GM23248 (cell line): ENCODE data around the gene ANKRD11. TPM values are rescaled to one million over a fixed set of nuclear protein-coding genes. Genes with fewer than 3 reads are reported as not detected.

ENCODE experiments used
- DNase-seq: peaks from one replicate; pipeline ENCODE4 v3.0.0-alpha.2; 2015
- H2AFZ ChIP-seq: fragments of 200-600 bp; sonication (generic); 2 replicates; pipeline ENCODE4 v1.6.1; 2016; ENCODE audit warnings: antibody characterized with exemption
- H3F3A ChIP-seq: fragments of 200-600 bp; sonication (generic); 2 replicates; pipeline ENCODE4 v1.6.1; 2016; ENCODE audit warnings: mild to moderate bottlenecking, antibody characterized with exemption, mixed run types; ENCODE audit not compliant: insufficient read depth
- H3K27ac ChIP-seq: fragments of 200-600 bp; sonication (generic); 2 replicates; pipeline ENCODE4 v1.5.1; 2016; ENCODE audit warnings: mild to moderate bottlenecking
- H3K27me3 ChIP-seq: fragments of 200-600 bp; sonication (generic); replicated peaks from 2 replicates; pipeline ENCODE4 v1.6.1; 2016; ENCODE audit warnings: mild to moderate bottlenecking; ENCODE audit not compliant: insufficient read depth
- H3K36me3 ChIP-seq: fragments of 200-600 bp; sonication (generic); 2 replicates; pipeline ENCODE4 v1.6.1; 2016; ENCODE audit warnings: low read depth, mild to moderate bottlenecking
- H3K4me1 ChIP-seq: fragments of 200-600 bp; sonication (generic); 2 replicates; pipeline ENCODE4 v1.6.1; 2016; ENCODE audit warnings: mild to moderate bottlenecking; ENCODE audit not compliant: insufficient read depth
- H3K4me2 ChIP-seq: fragments of 200-600 bp; sonication (generic); one replicate; pipeline ENCODE4 v1.6.1; 2016; ENCODE audit warnings: mild to moderate bottlenecking; ENCODE audit not compliant: unreplicated experiment
- H3K4me3 ChIP-seq: fragments of 200-600 bp; sonication (generic); 2 replicates; pipeline ENCODE4 v1.5.1; 2016; ENCODE audit warnings: mild to moderate bottlenecking
- H3K79me2 ChIP-seq: fragments of 200-600 bp; sonication (generic); 2 replicates; pipeline ENCODE4 v1.6.1; 2016; ENCODE audit warnings: mild to moderate bottlenecking; ENCODE audit not compliant: insufficient read depth
- H3K9ac ChIP-seq: fragments of 200-600 bp; sonication (generic); 2 replicates; pipeline ENCODE4 v1.6.1; 2016; ENCODE audit warnings: mild to moderate bottlenecking
- H3K9me2 ChIP-seq: fragments of 200-600 bp; sonication (generic); 2 replicates; pipeline ENCODE4 v1.6.1; 2016; ENCODE audit warnings: mixed run types, mild to moderate bottlenecking, moderate library complexity; ENCODE audit not compliant: insufficient read depth
- H3K9me3 ChIP-seq: fragments of 200-600 bp; sonication (generic); one replicate; pipeline ENCODE4 v1.6.1; 2017; ENCODE audit warnings: low read depth
- H4K20me1 ChIP-seq: fragments of 200-600 bp; sonication (generic); 2 replicates; pipeline ENCODE4 v1.6.0; 2016; ENCODE audit not compliant: insufficient read depth
- EZH2 ChIP-seq: fragments of 200-600 bp; sonication (generic); IDR thresholded peaks from 2 replicates; pipeline ENCODE4 v1.6.1; 2018; ENCODE audit warnings: antibody characterized with exemption, mild to moderate bottlenecking; ENCODE audit not compliant: insufficient read depth, poor library complexity, severe bottlenecking
- EZH2phosphoT487 ChIP-seq: fragments of 200-600 bp; sonication (generic); IDR thresholded peaks from 2 replicates; pipeline ENCODE4 v1.6.1; 2018; ENCODE audit warnings: antibody characterized with exemption, moderate library complexity, mild to moderate bottlenecking, low read depth; ENCODE audit not compliant: insufficient read depth
- WGBS, 2 experiments: methylation state at CpG; one replicate each; pipeline ENCODE4 v1.1.6; 2015 to 2017; ENCODE audit warnings: low lambda C conversion rate in 2 of 2, low coverage in 1 of 2; ENCODE audit errors: missing lambda C conversion rate in 2 of 2; 5-methylcytosine and 5-hydroxymethylcytosine counted together
- in situ Hi-C: fragments of 300-500 bp; cut with MboI; formaldehyde crosslinking; loops from 2 replicates; pipeline ENCODE4 v1.15.0; 2020
- polyA plus RNA-seq: library from polyadenylated mRNA; unstranded; fragments of >200 nt; fragmentation: Nextera tagmentation; extraction: Ambion mirVana; gene quantifications from 2 replicates; pipeline ENCODE4 v1.2.1, GENCODE V29; 2016
- total RNA-seq: library from RNA; depleted of rRNA; stranded (reverse); fragments of >200 nt; shearing (Covaris generic); gene quantifications from 2 replicates; pipeline ENCODE4 v1.2.3, GENCODE V29; 2014

ANKRD11 gene
- total and polyA plus RNA-seq, 2 experiments from 2014 or later: 39.3 to 84.7 TPM

DNA sequence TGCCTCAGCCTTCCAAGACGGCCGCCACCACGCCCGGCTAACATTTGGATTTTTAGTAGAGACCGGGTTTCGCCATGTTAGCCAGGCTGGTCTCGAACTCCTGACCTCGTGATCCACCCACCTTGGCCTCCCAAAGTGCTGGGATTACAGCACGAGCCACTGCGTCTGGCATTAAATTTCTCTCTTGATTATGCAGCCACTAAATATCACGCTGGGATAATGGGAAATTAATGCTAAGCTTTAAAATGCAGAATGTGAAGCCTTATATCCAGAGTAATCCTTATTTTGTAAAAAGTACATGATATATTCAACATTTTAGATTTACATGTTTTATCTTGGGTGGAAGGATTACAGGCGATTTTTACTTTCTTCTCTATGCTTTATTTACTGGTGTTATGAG is 89.2 kb downstream of the ANKRD11 start:
- Histone ChIP-seq H3K9me3 (no peaks in the 10 kb centered on the region), H3K27ac (peak overlapping the region; percentile 50; the same call in 1 of the 2 replicates), H3K4me1 (peaks cover 14% of the 10 kb centered on the region), H3F3A (no peaks in the 10 kb centered on the region; the same call in 1 of the 2 replicates), H4K20me1 (peaks cover 69% of the 10 kb centered on the region), H3K36me3 (no peaks in the 10 kb centered on the region), H3K4me2 (no peak overlapping the region), H3K79me2 (peaks cover 93% of the 10 kb centered on the region), H3K27me3 (no peaks in the 10 kb centered on the region), H3K9ac (peak overlapping the region; percentile 44; the same call in 1 of the 2 replicates), H2AFZ (no peak overlapping the region), H3K4me3 (no peak overlapping the region), H3K9me2 (no peaks in the 10 kb centered on the region)
- TF ChIP-seq EZH2phosphoT487 (no peak), EZH2 (no peak)
- DNase-seq: no peak
- in situ Hi-C loops: no loop called here
- 91% methylated on average over 12 of the region's 12 CpGs for WGBS, 2 experiments

DNA sequence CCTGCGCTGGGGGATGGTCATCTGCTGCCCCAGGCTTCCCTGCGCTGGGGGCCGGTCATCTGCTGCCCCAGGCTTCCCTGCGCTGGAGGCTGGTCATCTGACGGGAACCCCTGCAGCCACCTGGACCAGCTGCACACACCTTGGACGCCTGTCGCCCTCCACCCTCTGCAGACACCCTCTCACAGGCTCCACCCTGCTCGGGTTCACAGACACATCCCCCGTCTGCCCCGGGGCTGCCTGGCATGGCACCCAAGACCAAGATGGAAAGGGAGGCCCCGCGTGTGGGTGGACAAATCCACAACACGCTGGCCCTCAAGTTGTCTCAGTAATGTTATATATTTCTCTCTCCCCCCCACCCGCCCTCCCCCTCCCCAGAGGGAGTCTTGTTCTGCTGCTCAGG is 89.6 kb downstream of the ANKRD11 start:
- no peaks in the 10 kb centered on the region for H3K27me3 ChIP-seq
- no peak overlapping the region for H3K4me3 ChIP-seq
- H3K9me2 ChIP-seq: no peaks in the 10 kb centered on the region
- TF ChIP-seq EZH2: no peak
- TF ChIP-seq EZH2phosphoT487: no peak
- no peaks in the 10 kb centered on the region for H3K36me3 ChIP-seq
- no peak overlapping the region for H2AFZ ChIP-seq
- H3K27ac ChIP-seq: no peak overlapping the region
- no peak overlapping the region for H3K4me2 ChIP-seq
- no peaks in the 10 kb centered on the region for H3K9me3 ChIP-seq
- H3K4me1 ChIP-seq: peaks cover 14% of the 10 kb centered on the region
- in situ Hi-C loops: no loop called here
- H3K79me2 ChIP-seq: peaks cover 93% of the 10 kb centered on the region
- peaks cover 69% of the 10 kb centered on the region for H4K20me1 ChIP-seq
- WGBS, 2 experiments: 73 to 83% methylated on average over 3 to 13 of the region's 14 CpGs
- no peak overlapping the region for H3K9ac ChIP-seq
- DNase-seq: no peak
- H3F3A ChIP-seq: no peaks in the 10 kb centered on the region; the same call in 1 of the 2 replicates

GRCh38 chr16:89398924-89399323 is 91.4 kb downstream of the ANKRD11 start:
- H3K9ac ChIP-seq: no peak overlapping the region
- no peaks in the 10 kb centered on the region for H3K27me3 ChIP-seq
- H3F3A ChIP-seq: peaks cover 11% of the 10 kb centered on the region; the same call in 1 of the 2 replicates
- no peak overlapping the region for H3K27ac ChIP-seq
- peaks cover 92% of the 10 kb centered on the region for H3K79me2 ChIP-seq
- TF ChIP-seq EZH2: no peak
- no peak for TF ChIP-seq EZH2phosphoT487
- no peaks in the 10 kb centered on the region for H3K9me2 ChIP-seq
- H3K4me1 ChIP-seq: peaks cover 31% of the 10 kb centered on the region
- DNase-seq: no peak
- H3K4me2 ChIP-seq: no peak overlapping the region
- H3K4me3 ChIP-seq: no peak overlapping the region
- H3K36me3 ChIP-seq: no peaks in the 10 kb centered on the region
- in situ Hi-C loops: no loop called here
- WGBS, 2 experiments: 85 to 86% methylated on average over 9 of the region's 9 CpGs
- H2AFZ ChIP-seq: no peak overlapping the region
- H4K20me1 ChIP-seq: peaks cover 69% of the 10 kb centered on the region
- no peaks in the 10 kb centered on the region for H3K9me3 ChIP-seq

- peaks cover 66% of the 10 kb centered on the region for H4K20me1 ChIP-seq
- H3K9ac ChIP-seq: no peak overlapping the region
- in situ Hi-C loops: no loop called here
- no peaks in the 10 kb centered on the region for H3K9me3 ChIP-seq
- no peak overlapping the region for H3K4me2 ChIP-seq
- no peak overlapping the region for H3K4me3 ChIP-seq
- 92 to 93% methylated on average over 16 of the region's 16 CpGs for WGBS, 2 experiments
- no peak overlapping the region for H2AFZ ChIP-seq
- H3K79me2 ChIP-seq: peaks cover 92% of the 10 kb centered on the region
- DNase-seq: no peak
- no peaks in the 10 kb centered on the region for H3K9me2 ChIP-seq
- H3K4me1 ChIP-seq: peaks cover 41% of the 10 kb centered on the region
- H3F3A ChIP-seq: peaks cover 20% of the 10 kb centered on the region; the same call in 1 of the 2 replicates
- no peak for TF ChIP-seq EZH2
- H3K27ac ChIP-seq: no peak overlapping the region
- no peaks in the 10 kb centered on the region for H3K36me3 ChIP-seq
- H3K27me3 ChIP-seq: no peaks in the 10 kb centered on the region
Measured at GRCh38 chr16:89397331-89397861, 93.0 kb downstream of the ANKRD11 start.
